AG09319 (cell line): ENCODE results near the gene FHL1.

Experiments used
- DNase-seq: peaks from one replicate; pipeline ENCODE4 v3.0.0-alpha.2; 2010; ENCODE audit warnings: low read depth; ENCODE audit errors: extremely low read depth
- TF ChIP-seq, protein P1 (sequence below): IDR thresholded peaks from 2 replicates; pipeline ENCODE4 v1.5.1; 2011; ENCODE audit warnings: low read depth, mild to moderate bottlenecking, inconsistent platforms, low read length, moderate library complexity

The FHL1 gene

DNA sequence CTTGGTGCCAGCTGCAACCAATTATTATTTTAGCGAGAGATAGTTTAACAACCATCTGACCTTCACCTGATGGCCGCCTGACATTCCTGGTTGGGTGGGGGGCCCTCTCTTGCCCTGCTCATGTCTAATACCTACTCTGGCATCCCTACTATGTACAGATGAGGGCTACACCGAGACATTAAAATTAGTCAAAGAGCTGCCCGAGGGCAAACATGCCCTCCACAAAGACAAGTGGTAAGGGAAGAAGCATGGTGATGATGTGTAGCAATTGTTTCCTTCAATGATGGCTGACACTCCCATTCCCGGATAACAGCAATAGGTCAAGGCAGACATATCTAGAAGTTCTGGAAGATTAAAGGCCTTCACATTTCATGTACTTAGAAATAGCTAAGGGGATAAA lies 54.3 kb downstream of the FHL1 start:
- DNase-seq, result no peak
- TF ChIP-seq, protein P1, sequence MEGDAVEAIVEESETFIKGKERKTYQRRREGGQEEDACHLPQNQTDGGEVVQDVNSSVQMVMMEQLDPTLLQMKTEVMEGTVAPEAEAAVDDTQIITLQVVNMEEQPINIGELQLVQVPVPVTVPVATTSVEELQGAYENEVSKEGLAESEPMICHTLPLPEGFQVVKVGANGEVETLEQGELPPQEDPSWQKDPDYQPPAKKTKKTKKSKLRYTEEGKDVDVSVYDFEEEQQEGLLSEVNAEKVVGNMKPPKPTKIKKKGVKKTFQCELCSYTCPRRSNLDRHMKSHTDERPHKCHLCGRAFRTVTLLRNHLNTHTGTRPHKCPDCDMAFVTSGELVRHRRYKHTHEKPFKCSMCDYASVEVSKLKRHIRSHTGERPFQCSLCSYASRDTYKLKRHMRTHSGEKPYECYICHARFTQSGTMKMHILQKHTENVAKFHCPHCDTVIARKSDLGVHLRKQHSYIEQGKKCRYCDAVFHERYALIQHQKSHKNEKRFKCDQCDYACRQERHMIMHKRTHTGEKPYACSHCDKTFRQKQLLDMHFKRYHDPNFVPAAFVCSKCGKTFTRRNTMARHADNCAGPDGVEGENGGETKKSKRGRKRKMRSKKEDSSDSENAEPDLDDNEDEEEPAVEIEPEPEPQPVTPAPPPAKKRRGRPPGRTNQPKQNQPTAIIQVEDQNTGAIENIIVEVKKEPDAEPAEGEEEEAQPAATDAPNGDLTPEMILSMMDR, result no peak

DNA sequence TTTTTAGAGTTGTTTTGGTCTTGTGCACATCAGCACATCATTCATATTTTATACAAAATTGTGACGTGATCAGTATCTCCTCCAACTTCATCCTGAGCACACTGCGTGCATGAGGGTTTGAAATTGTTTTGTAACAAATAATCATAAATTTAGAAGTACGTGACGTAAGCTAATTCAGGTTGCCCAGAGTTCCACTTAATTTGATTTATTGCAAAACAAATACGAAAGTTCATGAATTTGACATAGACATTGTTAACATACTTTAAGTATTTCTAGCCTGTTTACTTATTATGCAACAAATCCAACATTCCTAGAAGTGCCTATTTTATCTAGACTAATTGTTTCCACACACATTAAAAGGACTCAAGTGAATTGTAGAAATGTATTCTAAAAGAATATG lies 55.6 kb downstream of the FHL1 start:
- peak; percentile 48 for DNase-seq
- TF ChIP-seq, protein P1, result no peak

DNA sequence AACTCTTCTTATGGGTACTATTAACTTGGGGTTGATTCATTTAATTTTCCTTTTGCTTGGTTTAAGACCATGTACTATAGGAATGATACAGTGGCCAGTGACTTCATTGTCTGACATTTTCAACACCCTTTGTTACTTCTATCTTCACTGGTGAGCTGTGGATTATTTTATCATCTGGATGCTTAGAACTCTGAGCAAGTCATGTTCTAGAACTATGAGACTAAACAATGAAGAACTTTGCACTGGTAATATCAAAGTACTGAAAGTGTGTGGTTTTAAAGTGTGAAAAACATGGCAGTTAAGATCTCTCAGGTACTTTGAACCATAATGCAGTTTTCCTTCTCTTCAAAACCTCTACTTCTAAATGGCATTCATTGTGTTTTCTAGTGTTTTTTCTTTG lies 56.1 kb downstream of the FHL1 start:
- TF ChIP-seq, protein P1, result no peak
- DNase-seq, result no peak

DNA sequence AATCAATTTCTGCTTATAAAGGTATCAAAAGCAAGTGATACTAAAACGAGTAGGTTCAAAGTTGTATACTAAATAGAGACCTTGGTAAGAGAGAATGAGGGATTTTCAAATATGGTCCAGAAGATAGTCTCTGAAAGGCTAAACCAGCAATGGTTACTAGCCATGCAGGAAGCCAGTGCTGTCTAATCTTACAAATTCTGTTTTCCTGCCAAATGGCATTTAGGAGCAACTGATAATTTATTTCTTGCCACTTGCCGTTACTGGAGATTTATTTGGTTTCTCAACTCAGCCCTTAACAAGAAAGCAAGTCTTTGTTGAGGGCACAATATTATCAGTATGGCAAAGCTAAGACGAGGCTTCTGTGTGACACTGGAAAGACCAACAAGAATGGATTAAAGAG lies 56.6 kb downstream of the FHL1 start:
- no peak for DNase-seq
- TF ChIP-seq, protein P1, result no peak

DNA sequence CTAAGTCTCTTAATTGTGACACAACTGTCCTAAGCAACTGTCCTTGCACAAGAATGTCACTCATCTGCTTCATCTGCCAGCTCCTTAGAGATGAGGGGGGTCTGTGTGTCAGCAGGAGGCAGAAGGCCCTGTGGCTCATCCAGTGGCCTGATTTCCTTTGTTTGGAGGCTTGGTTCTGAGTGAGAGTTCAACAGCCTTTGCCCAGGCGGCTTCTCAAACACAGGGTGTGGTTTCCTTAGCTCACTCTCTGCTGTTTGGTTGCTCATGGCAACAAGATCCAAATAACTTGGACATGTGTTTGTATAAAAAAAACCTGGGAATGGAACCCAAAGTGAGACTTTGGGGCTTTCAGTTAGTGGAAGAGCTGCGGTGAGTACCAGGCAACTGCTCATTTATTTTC lies 57.2 kb downstream of the FHL1 start:
- TF ChIP-seq, protein P1, result no peak
- peak; percentile 67 for DNase-seq

DNA sequence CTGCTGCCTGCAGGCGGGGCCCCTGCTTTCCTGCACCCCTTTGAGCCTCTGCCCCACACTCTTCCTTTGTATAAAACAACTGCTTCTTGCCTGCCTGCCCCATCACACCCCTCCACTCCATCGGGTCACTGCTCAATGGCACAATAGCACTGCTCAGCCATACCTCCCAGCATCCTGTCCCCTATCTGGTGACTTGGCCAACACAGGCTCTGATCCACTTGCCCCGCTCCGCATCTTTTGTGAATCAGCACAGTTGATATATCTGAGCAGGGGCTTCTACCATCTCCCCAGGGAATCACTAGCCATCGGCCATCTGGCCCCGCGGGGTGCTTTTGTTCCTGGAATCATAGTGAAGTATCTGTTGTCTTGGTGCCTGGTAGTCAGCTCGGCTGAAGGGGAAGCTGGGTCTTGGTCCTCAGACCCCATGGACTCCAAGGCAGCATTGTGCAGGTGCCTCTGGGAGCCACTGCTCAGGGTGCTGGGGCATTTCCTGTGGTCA lies 58.6 kb downstream of the FHL1 start:
- DNase-seq, result no peak
- TF ChIP-seq, protein P1, result no peak

DNA sequence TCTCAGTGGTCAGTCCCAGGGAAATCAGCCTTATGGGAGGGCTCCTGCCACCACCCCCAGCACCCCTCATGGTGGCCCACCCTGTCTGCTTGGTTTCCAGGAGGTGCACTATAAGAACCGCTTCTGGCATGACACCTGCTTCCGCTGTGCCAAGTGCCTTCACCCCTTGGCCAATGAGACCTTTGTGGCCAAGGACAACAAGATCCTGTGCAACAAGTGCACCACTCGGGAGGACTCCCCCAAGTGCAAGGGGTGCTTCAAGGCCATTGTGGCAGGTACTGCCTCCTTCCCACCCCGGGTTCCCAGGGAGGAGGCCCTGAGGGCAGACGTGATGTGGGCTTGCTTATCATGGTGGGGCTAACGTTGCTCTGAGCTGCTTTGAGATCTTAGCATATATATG lies 59.6 kb downstream of the FHL1 start:
- TF ChIP-seq, protein P1, result no peak
- no peak for DNase-seq
